Ishikawa (cell line): Measurements from ENCODE around the gene SV2A.

Experiments used
- CEBPB ChIP-seq: IDR thresholded peaks from 2 replicates; pipeline ENCODE4 v1.6.1; 2012
- CREB1 ChIP-seq: IDR thresholded peaks from 2 replicates; pipeline ENCODE4 v1.6.1; 2012; ENCODE audit warnings: low read depth
- EGR1 ChIP-seq: IDR thresholded peaks from 2 replicates; pipeline ENCODE4 v1.6.1; 2012
- EP300 ChIP-seq: IDR thresholded peaks from 2 replicates; pipeline ENCODE4 v1.6.1; 2012; ENCODE audit warnings: borderline replicate concordance
- FOXM1 ChIP-seq: IDR thresholded peaks from 2 replicates; pipeline ENCODE4 v1.6.1; 2012; ENCODE audit warnings: low read depth, borderline replicate concordance
- NFIC ChIP-seq: IDR thresholded peaks from 2 replicates; pipeline ENCODE4 v1.6.1; 2012
- RAD21 ChIP-seq: IDR thresholded peaks from 2 replicates; pipeline ENCODE4 v1.6.1; 2012; ENCODE audit warnings: low read depth
- TAF1 ChIP-seq: IDR thresholded peaks from 2 replicates; pipeline ENCODE4 v1.6.1; 2012; ENCODE audit warnings: low read depth, mild to moderate bottlenecking
- TCF12 ChIP-seq: IDR thresholded peaks from 2 replicates; pipeline ENCODE4 v1.6.1; 2012; ENCODE audit warnings: low read depth
- TEAD4 ChIP-seq: IDR thresholded peaks from 2 replicates; pipeline ENCODE4 v1.6.1; 2012
- YY1 ChIP-seq: IDR thresholded peaks from 2 replicates; pipeline ENCODE4 v1.6.1; 2012; ENCODE audit warnings: low read depth
- ZBTB7A ChIP-seq: IDR thresholded peaks from 2 replicates; pipeline ENCODE4 v1.6.1; 2012; ENCODE audit warnings: low read depth
- TF ChIP-seq, protein P1 (sequence below): IDR thresholded peaks from 2 replicates; pipeline ENCODE4 v1.6.1; 2012
- TF ChIP-seq, protein P2 (sequence below): IDR thresholded peaks from 2 replicates; pipeline ENCODE4 v1.6.1; 2012
- TF ChIP-seq, protein P3 (sequence below): IDR thresholded peaks from 2 replicates; pipeline ENCODE4 v1.6.1; 2012; ENCODE audit warnings: low read depth, mild to moderate bottlenecking

SV2A gene

DNA sequence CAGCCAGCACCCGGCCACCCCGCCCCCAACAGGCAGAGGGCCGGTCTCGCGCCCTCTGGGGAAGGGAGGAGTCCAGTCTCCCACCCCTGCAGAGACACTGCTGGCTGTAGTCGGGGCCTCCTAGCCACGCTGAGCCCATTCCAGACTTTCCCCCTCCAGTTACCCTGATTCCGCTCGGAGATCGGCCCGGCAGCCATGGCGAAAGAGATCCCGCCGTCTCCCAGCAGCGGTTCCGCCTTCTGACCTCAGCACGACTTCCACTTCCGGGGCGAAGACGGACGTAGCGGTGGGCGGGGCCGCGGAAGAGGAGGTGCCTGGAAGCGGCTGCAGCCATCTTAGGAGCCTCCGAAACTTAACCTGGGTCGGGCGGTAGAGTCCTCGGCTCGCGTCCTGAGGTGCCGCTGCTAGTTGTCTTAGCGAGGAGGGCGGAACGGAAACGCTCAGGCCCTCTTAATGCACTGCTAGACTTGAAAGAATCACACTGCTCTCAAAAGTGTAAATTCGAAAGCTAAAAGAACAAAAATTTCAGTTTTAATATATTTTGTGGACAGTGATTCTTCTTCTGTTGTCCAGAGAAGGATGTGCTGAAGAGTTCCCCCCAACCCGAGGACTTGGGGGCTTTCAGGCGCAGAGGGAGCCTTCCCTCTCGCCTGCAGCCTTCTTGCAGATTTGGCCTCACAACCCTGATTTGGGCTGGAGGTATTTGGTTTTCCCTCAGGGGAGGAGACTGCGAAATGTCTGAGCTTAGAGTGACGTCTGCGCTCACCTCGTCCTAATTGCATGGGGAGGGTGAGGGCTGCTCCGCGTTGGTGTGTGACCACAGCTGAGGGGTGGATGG lies 10.1 kb upstream of the SV2A start, which contains the start of gene SF3B4:
TSS of gene SF3B4 (minus strand) at position 241 of the 838 bp plus-strand sequence. CDS start at position 197, 44 bp downstream.
- TF ChIP-seq TCF12 (peak; percentile 41), CEBPB (no peak), CREB1 (peak; percentile 79), YY1 (peak; percentile 93), TAF1 (peak; percentile 95; the same call in 1 of the 2 replicates), FOXM1 (peak; percentile 49; the same call in 1 of the 2 replicates), NFIC (no peak), EGR1 (no peak), TEAD4 (peak; percentile 42; the same call in 1 of the 2 replicates)
- TF ChIP-seq, protein P1, sequence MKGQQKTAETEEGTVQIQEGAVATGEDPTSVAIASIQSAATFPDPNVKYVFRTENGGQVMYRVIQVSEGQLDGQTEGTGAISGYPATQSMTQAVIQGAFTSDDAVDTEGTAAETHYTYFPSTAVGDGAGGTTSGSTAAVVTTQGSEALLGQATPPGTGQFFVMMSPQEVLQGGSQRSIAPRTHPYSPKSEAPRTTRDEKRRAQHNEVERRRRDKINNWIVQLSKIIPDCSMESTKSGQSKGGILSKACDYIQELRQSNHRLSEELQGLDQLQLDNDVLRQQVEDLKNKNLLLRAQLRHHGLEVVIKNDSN: no peak
- TF ChIP-seq, protein P2, sequence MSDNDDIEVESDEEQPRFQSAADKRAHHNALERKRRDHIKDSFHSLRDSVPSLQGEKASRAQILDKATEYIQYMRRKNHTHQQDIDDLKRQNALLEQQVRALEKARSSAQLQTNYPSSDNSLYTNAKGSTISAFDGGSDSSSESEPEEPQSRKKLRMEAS: peak; percentile 30

DNA sequence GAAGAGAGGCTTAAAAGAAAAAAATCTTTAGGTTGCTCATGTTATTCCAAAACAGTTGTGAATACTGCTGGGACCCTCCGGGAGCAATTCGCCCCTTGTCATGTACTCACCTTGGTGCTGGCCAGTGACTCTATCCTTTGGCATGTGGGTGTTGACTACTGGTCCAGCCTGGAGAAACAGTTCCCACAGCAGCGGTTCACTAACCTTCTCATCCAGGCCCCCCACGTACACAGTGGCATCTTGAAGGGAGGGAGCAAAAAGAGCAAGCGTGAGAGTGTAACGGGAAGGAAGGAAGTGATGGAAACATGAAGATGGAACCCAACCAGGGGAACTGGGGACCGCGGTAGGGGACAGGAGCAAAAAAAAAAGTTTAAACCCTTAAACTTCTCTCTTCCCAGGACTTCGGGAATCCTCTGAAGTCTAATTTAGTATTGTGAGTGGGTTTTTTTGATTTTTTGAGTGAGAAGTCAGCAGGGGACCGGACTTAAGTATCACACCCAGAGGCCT lies 9.5 kb upstream of the SV2A start:
- TF ChIP-seq TCF12: no peak
- TF ChIP-seq YY1: no peak
- TF ChIP-seq, protein P2: no peak
- TF ChIP-seq EGR1: no peak
- no peak for TF ChIP-seq FOXM1
- no peak for TF ChIP-seq EP300
- no peak for TF ChIP-seq NFIC
- no peak for TF ChIP-seq CEBPB
- TF ChIP-seq TAF1: no peak
- TF ChIP-seq, protein P3, sequence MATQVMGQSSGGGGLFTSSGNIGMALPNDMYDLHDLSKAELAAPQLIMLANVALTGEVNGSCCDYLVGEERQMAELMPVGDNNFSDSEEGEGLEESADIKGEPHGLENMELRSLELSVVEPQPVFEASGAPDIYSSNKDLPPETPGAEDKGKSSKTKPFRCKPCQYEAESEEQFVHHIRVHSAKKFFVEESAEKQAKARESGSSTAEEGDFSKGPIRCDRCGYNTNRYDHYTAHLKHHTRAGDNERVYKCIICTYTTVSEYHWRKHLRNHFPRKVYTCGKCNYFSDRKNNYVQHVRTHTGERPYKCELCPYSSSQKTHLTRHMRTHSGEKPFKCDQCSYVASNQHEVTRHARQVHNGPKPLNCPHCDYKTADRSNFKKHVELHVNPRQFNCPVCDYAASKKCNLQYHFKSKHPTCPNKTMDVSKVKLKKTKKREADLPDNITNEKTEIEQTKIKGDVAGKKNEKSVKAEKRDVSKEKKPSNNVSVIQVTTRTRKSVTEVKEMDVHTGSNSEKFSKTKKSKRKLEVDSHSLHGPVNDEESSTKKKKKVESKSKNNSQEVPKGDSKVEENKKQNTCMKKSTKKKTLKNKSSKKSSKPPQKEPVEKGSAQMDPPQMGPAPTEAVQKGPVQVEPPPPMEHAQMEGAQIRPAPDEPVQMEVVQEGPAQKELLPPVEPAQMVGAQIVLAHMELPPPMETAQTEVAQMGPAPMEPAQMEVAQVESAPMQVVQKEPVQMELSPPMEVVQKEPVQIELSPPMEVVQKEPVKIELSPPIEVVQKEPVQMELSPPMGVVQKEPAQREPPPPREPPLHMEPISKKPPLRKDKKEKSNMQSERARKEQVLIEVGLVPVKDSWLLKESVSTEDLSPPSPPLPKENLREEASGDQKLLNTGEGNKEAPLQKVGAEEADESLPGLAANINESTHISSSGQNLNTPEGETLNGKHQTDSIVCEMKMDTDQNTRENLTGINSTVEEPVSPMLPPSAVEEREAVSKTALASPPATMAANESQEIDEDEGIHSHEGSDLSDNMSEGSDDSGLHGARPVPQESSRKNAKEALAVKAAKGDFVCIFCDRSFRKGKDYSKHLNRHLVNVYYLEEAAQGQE: no peak
- no peak for TF ChIP-seq RAD21
- no peak for TF ChIP-seq CREB1
- TF ChIP-seq, protein P1: no peak

DNA sequence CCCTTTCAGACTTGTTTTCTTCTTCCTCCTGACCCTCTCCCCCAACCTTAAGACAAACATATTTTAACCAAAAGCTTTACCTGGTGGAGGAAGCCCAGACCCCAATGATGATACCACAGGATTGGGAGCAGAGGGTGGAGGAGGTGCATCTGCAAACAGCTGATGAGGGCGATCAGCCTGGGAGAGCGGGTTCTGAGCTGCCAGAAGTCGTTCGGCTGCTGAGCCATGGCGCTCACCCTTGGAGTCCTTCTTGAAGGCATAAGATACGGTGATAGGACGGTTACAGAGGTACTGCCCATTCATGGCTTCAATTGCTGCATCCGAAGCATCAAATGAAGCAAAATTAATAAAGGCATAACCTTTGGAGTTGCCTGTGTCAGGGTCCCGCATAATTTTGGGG lies 8.7 kb upstream of the SV2A start:
- TF ChIP-seq, protein P2: no peak
- no peak for TF ChIP-seq YY1
- no peak for TF ChIP-seq TCF12
- no peak for TF ChIP-seq EGR1
- no peak for TF ChIP-seq FOXM1
- TF ChIP-seq EP300: no peak
- TF ChIP-seq, protein P1: no peak
- TF ChIP-seq NFIC: no peak
- no peak for TF ChIP-seq CREB1
- TF ChIP-seq ZBTB7A: no peak
- TF ChIP-seq TEAD4: no peak
- TF ChIP-seq, protein P3: no peak
- TF ChIP-seq CEBPB: no peak
- TF ChIP-seq RAD21: no peak
- TF ChIP-seq TAF1: no peak

DNA sequence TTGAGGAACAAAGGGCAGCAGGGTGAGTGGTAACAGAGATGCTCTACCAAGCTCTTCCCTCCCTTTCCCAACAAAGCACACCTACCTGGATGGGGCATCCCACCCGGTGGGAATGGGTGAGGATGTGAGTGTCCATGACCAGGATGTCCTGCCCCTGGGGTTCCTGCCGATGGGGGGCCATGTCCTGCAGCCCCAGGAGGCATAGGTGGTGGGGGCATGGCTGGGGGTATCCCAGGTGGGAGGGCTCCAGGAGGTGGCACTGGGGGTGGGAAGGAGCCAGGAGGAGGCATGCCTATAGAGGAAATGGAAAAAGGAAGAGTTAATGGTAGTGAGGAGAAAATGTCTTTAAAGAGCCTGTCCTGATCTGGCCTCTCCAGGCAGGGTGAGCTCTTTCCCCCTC lies 8.1 kb upstream of the SV2A start:
- TF ChIP-seq NFIC: no peak
- TF ChIP-seq CEBPB: no peak
- TF ChIP-seq, protein P3: no peak
- no peak for TF ChIP-seq TEAD4
- no peak for TF ChIP-seq TAF1
- no peak for TF ChIP-seq EGR1
- no peak for TF ChIP-seq FOXM1
- TF ChIP-seq YY1: no peak
- no peak for TF ChIP-seq ZBTB7A
- TF ChIP-seq, protein P2: no peak
- no peak for TF ChIP-seq RAD21
- TF ChIP-seq EP300: no peak
- TF ChIP-seq TCF12: no peak
- TF ChIP-seq, protein P1: no peak
- no peak for TF ChIP-seq CREB1
